SK-N-MC (cell line): ENCODE measurements around the gene SETD2.

Experiments used
- DNase-seq: peaks from one replicate; pipeline ENCODE4 v3.0.0-alpha.2; 2011; ENCODE audit warnings: low read depth, low spot score
- H3K27ac ChIP-seq: fragments of 200-600 bp; sonication (generic); 2 replicates; pipeline ENCODE4 v1.5.1; 2016; ENCODE audit warnings: mixed run types
- H3K36me3 ChIP-seq: fragments of 200-600 bp; sonication (generic); 2 replicates; pipeline ENCODE4 v1.6.1; 2017; ENCODE audit warnings: antibody characterized with exemption, low read length, mixed read lengths; ENCODE audit not compliant: insufficient read depth
- H3K4me3 ChIP-seq: fragments of 200-600 bp; sonication (generic); 2 replicates; pipeline ENCODE4 v1.5.1; 2016
- H3K9ac ChIP-seq: fragments of 200-600 bp; sonication (generic); 2 replicates; pipeline ENCODE4 v1.8.0; 2017; ENCODE audit warnings: mixed run types, mixed read lengths; ENCODE audit not compliant: insufficient read length
- H3K9me3 ChIP-seq: fragments of 200-600 bp; sonication (generic); 2 replicates; pipeline ENCODE4 v1.6.1; 2017; ENCODE audit warnings: low read depth, mild to moderate bottlenecking, antibody characterized with exemption, low read length, moderate library complexity, mixed read lengths
- EZH2 ChIP-seq: fragments of 200-600 bp; sonication (generic); IDR thresholded peaks from one replicate; pipeline ENCODE4 v1.6.1; 2017; ENCODE audit warnings: antibody characterized with exemption
- FOXP2 ChIP-seq: optimal IDR thresholded peaks from 2 replicates; pipeline ENCODE3; 2011; ENCODE audit warnings: mild to moderate bottlenecking, moderate library complexity; ENCODE audit not compliant: insufficient read depth; ENCODE audit errors: extremely low read length, control extremely low read depth
- POLR2AphosphoS5 ChIP-seq: IDR thresholded peaks from 2 replicates; pipeline ENCODE4 v1.6.1; 2012; ENCODE audit warnings: mild to moderate bottlenecking, low read depth, low read length, borderline replicate concordance

SETD2 gene

DNA sequence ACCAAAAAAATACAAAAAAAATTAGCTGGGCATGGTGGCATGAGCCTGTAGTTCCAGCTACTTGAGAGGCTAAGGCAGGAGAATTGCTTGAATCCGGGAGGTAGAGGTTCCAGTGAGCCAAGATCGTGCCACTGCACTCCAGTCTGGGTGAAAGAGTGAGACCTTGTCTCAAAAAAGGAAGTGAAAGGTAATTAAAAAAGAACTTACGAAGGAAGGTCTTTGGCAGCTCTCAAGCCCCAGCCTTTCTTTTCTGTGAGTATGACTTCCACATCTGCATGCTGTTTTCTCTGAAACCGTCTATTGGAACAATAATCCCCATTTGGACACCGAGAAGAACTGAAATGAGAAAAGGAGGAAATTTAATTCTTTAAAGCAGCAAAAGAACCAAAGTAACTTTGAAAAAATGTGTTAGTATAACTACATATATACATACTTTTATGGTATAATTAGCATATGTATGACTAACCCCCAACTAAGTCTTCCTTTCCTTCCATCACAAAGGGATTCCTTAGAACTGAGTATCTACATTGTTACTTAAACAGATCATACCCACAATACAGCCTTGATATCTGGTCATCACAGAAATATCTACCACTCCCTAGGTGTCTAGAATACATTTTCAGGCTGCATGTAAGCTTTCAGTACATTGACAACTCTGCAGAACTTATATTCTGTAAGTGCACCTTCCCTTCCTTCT lies 50.1 kb downstream of the SETD2 start:
- no peak for DNase-seq
- Histone ChIP-seq H3K9me3 (no peaks in the 10 kb centered on the region), H3K36me3 (peaks cover 16% of the 10 kb centered on the region; the same call in 1 of the 2 replicates), H3K9ac (no peak overlapping the region), H3K4me3 (no peak overlapping the region), H3K27ac (no peak overlapping the region)
- TF ChIP-seq FOXP2 (no peak), POLR2AphosphoS5 (no peak)

DNA sequence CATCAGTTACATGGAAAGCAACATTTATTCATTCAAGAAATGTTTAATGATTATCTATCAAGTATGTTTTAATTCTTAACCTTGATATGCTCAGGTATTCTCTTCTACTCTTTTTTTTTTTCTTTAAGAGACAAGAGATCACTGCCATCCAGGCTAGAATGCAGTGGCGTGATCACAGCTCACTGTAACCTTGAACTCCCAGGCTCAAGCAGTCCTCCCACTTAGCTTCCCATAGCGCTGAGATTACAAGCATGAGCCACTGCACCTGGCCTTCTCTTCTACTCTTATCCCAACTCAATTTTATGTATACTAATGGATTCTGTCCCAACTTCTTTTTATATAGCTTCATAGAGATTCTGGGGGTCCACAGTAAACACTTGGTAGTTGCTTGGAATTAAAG lies 50.9 kb downstream of the SETD2 start:
- H3K9me3 ChIP-seq = no peaks in the 10 kb centered on the region
- no peak overlapping the region for H3K9ac ChIP-seq
- DNase-seq = no peak
- no peak for TF ChIP-seq POLR2AphosphoS5
- TF ChIP-seq FOXP2 = no peak
- TF ChIP-seq EZH2 = no peak
- H3K27ac ChIP-seq = no peak overlapping the region
- H3K4me3 ChIP-seq = no peak overlapping the region
- H3K36me3 ChIP-seq = peaks cover 16% of the 10 kb centered on the region; the same call in 1 of the 2 replicates

DNA sequence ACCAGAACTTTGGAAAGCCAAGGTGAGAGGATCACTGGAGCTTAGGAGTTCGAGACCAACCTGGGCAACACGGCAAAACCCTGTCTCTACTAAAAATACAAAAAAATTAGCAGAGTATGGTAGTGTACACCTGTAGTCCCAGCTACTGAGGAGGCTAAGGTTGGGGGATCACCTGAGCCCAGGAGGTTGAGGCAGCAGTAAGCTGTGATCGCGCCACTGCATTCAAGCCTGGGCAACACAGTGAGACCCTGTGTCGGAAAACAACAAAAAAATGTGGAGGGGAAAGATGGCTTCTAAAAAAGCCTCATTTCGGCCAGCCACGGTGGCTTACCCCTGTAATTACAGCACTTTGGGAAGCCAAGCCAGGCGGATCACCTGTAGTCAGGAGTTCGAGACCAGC lies 54.5 kb downstream of the SETD2 start:
- H3K9me3 ChIP-seq = no peaks in the 10 kb centered on the region
- DNase-seq = no peak
- TF ChIP-seq FOXP2 = no peak
- TF ChIP-seq EZH2 = no peak
- no peak for TF ChIP-seq POLR2AphosphoS5
- H3K9ac ChIP-seq = no peak overlapping the region
- H3K36me3 ChIP-seq = peaks cover 11% of the 10 kb centered on the region; the same call in 1 of the 2 replicates
- no peak overlapping the region for H3K27ac ChIP-seq
- no peak overlapping the region for H3K4me3 ChIP-seq

GRCh38 chr3:47108546-47108945 lies 55.4 kb downstream of the SETD2 start:
- peaks cover 9% of the 10 kb centered on the region; the same call in 1 of the 2 replicates for H3K36me3 ChIP-seq

GRCh38 chr3:47104259-47104658 lies 59.7 kb downstream of the SETD2 start:
- 0 out of 2 replicates have a peak, but pooled peaks cover 3% of the 10 kb centered on the region for H3K36me3 ChIP-seq
- no peaks in the 10 kb centered on the region for H3K9me3 ChIP-seq
- DNase-seq = no peak
- TF ChIP-seq POLR2AphosphoS5 (no peak), EZH2 (no peak), FOXP2 (no peak)
- no peak overlapping the region for H3K9ac ChIP-seq
- H3K27ac ChIP-seq = no peak overlapping the region
- H3K4me3 ChIP-seq = no peak overlapping the region

More at GRCh38 chr3:47108546-47108945, 55.4 kb downstream of the SETD2 start:
- no peak overlapping the region for H3K4me3 ChIP-seq
- no peak overlapping the region for H3K27ac ChIP-seq
- DNase-seq = no peak
- no peak for TF ChIP-seq EZH2
- no peak for TF ChIP-seq FOXP2
- no peaks in the 10 kb centered on the region for H3K9me3 ChIP-seq
- no peak overlapping the region for H3K9ac ChIP-seq

DNA sequence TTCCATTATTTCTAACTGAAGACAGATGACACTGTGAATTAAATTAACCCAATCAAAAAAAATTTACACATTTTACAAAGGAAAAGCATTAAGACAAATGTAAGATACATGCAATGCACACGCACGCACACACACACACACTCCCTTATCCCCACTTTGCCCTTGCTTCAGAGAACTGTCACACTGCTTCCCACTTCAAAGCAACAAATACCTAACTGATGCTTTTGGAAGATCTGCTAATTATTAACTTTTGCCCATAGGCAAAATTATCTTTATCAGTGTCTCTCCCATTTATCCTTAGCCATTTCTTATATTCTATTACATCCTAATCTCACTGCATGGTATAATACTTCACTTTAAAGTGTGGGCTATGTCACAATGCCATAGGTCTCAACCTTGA lies 60.3 kb downstream of the SETD2 start:
- Histone ChIP-seq H3K4me3 (no peak overlapping the region), H3K36me3 (0 out of 2 replicates have a peak, but pooled peaks cover 3% of the 10 kb centered on the region), H3K9me3 (no peaks in the 10 kb centered on the region), H3K27ac (no peak overlapping the region), H3K9ac (no peak overlapping the region)
- no peak for DNase-seq
- TF ChIP-seq EZH2 (no peak), FOXP2 (no peak), POLR2AphosphoS5 (no peak)

DNA sequence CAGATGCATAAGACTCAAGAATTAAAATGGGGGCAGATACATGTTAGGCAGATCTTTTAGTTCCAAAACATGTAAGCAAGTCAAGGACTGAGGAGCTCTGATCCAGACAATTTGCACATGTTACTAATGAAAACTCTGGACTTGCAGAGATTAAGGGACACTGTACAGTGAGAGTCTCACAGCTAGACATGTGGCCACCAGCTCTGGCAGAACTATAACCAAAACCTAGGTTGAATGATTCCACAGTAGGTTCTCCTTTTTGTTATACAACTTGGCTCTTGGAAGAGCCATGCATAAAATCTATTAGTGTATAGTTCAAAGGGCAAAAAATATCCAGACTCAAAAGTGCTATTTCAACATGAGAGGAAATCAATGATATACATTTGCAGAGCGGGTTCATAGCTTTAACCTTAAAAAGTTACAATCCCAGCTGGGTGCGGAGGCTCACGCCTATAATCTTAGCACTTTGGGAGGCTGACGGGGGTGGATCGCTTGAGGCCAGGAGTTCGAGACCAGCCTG lies 61.8 kb downstream of the SETD2 start:
- H3K36me3 ChIP-seq = peaks cover 11% of the 10 kb centered on the region; the same call in 1 of the 2 replicates

GRCh38 chr3:47098910-47099309 lies 65.0 kb downstream of the SETD2 start:
- H3K9ac ChIP-seq = no peak overlapping the region
- no peak overlapping the region for H3K27ac ChIP-seq

More for the DNA sequence above, 61.8 kb downstream of the SETD2 start:
- no peak for DNase-seq
- Histone ChIP-seq H3K9ac (no peak overlapping the region), H3K4me3 (no peak overlapping the region), H3K9me3 (no peaks in the 10 kb centered on the region), H3K27ac (no peak overlapping the region)
- TF ChIP-seq FOXP2 = no peak
- TF ChIP-seq POLR2AphosphoS5 = no peak
- TF ChIP-seq EZH2 = no peak

More at GRCh38 chr3:47098910-47099309, 65.0 kb downstream of the SETD2 start:
- no peak for TF ChIP-seq POLR2AphosphoS5
- TF ChIP-seq FOXP2 = no peak
- TF ChIP-seq EZH2 = no peak
- no peak for DNase-seq
- H3K4me3 ChIP-seq = no peak overlapping the region
- H3K36me3 ChIP-seq = peaks cover 22% of the 10 kb centered on the region; the same call in 1 of the 2 replicates
- no peaks in the 10 kb centered on the region for H3K9me3 ChIP-seq
